HCT116 (cell line): ENCODE results near the gene ATP8B4. TPM values are rescaled to one million over a fixed set of nuclear protein-coding genes. Genes with fewer than 3 reads are reported as not detected.

Source experiments
- ATAC-seq: fragments of 200-7000 bp; cut with Tn5 transposase; 2 replicates; pipeline ENCODE4 v1.9.1; 2020; ENCODE audit warnings: mild to moderate bottlenecking, moderate library complexity
- BruUV-seq: library from RNA; stranded (reverse); fragments of 400-500 nt; replicated peaks from 2 replicates; lab custom pipeline; 2021; lab: Mats Ljungman, UMichigan
- CTCF ChIA-PET: fragments of 300-600 bp; sonication (Branson Sonifier 250); formaldehyde crosslinking; loops from one replicate; lab custom pipeline; 2021; ENCODE audit warnings: antibody characterized with exemption; lab: Charles Lee
- POLR2A ChIA-PET: fragments of 300-600, 350-600 bp; sonication (Branson Sonifier 250); formaldehyde crosslinking; loops from one replicate; lab custom pipeline; 2021; ENCODE audit warnings: antibody characterized with exemption; lab: Charles Lee
- RAD21 ChIA-PET, 2 experiments: fragments of 300-600 bp; sonication (Branson Sonifier 250); formaldehyde crosslinking; loops; one replicate each; lab custom pipeline; 2023; ENCODE audit warnings: low total read pairs in 2 of 2; ENCODE audit not compliant: uncharacterized antibody in 2 of 2, unreplicated experiment in 2 of 2, low non-redundant PET in 1 of 2; lab: Charles Lee
- DNase-seq: peaks from one replicate; pipeline ENCODE4 v3.0.0-alpha.2; 2010; ENCODE audit warnings: low read depth, low spot score
- H2AFZ ChIP-seq: fragments of 200-600 bp; shearing (Covaris generic), sonication (generic); 2 replicates; pipeline ENCODE4 v1.6.1; 2017; ENCODE audit warnings: low read depth, mixed run types, mixed read lengths, antibody characterized with exemption, low read length; ENCODE audit not compliant: poor library complexity, severe bottlenecking
- H3K27ac ChIP-seq: 2 replicates; pipeline ENCODE4 v1.5.1; 2012; ENCODE audit warnings: low read depth, low read length
- H3K27me3 ChIP-seq: fragments of 200-600 bp; sonication (generic); 2 replicates; pipeline ENCODE4 v1.6.1; 2016; ENCODE audit warnings: mixed run types, low read length, mixed read lengths; ENCODE audit not compliant: insufficient read depth
- H3K36me3 ChIP-seq, 2 experiments: fragments of 200-500 bp in 1 of 2; fragments of 200-600 bp in 1 of 2; sonication (Bioruptor generic) in 1 of 2; sonication (generic) in 1 of 2; 2 replicates each; pipeline versions ENCODE4 v1.5.1 to v1.6.1; 2014 to 2016; ENCODE audit warnings: low read length in 2 of 2, inconsistent platforms in 1 of 2, mixed read lengths in 1 of 2, mixed run types in 1 of 2; ENCODE audit not compliant: insufficient read depth in 2 of 2, control insufficient read depth in 1 of 2
- H3K4me1 ChIP-seq, 2 experiments: fragments of 200-600 bp in 1 of 2; sonication (generic) in 1 of 2; 2 replicates each; pipeline versions ENCODE4 v1.5.1 to v1.6.1; 2012 to 2017; ENCODE audit warnings: low read length in 2 of 2, inconsistent platforms in 1 of 2, mild to moderate bottlenecking in 1 of 2, mixed read lengths in 1 of 2, mixed run types in 1 of 2, moderate library complexity in 1 of 2; ENCODE audit not compliant: insufficient read depth in 2 of 2, control insufficient read depth in 1 of 2
- H3K4me2 ChIP-seq: fragments of 200-600 bp; sonication (generic); 2 replicates; pipeline ENCODE4 v1.6.1; 2017; ENCODE audit warnings: mixed run types, low read length, mixed read lengths
- H3K4me3 ChIP-seq, 2 experiments: fragments of 200-600 bp in 1 of 2; sonication (generic) in 1 of 2; replicated peaks in 1 of 2; 2 replicates each; pipeline ENCODE4 v1.5.1; 2011 to 2016; ENCODE audit warnings: low read length in 2 of 2, control low read depth in 1 of 2, low read depth in 1 of 2, mild to moderate bottlenecking in 1 of 2, mixed read lengths in 1 of 2, mixed run types in 1 of 2
- H3K79me2 ChIP-seq: fragments of 200-600 bp; sonication (generic); 2 replicates; pipeline ENCODE4 v1.6.1; 2017; ENCODE audit warnings: mild to moderate bottlenecking, mixed run types, low read length, moderate library complexity, mixed read lengths; ENCODE audit not compliant: insufficient read depth
- H3K9ac ChIP-seq: fragments of 200-600 bp; sonication (generic); 2 replicates; pipeline ENCODE4 v1.6.1; 2016; ENCODE audit warnings: low read length, mixed read lengths
- H3K9me2 ChIP-seq: fragments of 200-600 bp; sonication (generic), shearing (Covaris generic); 2 replicates; pipeline ENCODE4 v1.6.1; 2017; ENCODE audit warnings: mixed run types, mild to moderate bottlenecking, moderate library complexity; ENCODE audit not compliant: insufficient read depth
- H3K9me3 ChIP-seq, 2 experiments: fragments of 200-500 bp in 1 of 2; fragments of 200-600 bp in 1 of 2; sonication (Bioruptor generic) in 1 of 2; sonication (generic) in 1 of 2; 2 replicates each; pipeline ENCODE4 v1.6.1; 2014 to 2017; ENCODE audit warnings: low read length in 2 of 2, mixed read lengths in 2 of 2, inconsistent platforms in 1 of 2, low read depth in 1 of 2, mild to moderate bottlenecking in 1 of 2, mixed run types in 1 of 2, moderate library complexity in 1 of 2; ENCODE audit not compliant: control insufficient read depth in 1 of 2, insufficient read depth in 1 of 2
- H4K20me1 ChIP-seq: fragments of 200-600 bp; sonication (generic), shearing (Covaris generic); 2 replicates; pipeline ENCODE4 v1.6.1; 2017; ENCODE audit warnings: mixed run types, mild to moderate bottlenecking, moderate library complexity; ENCODE audit not compliant: insufficient read depth
- ATF3 ChIP-seq: IDR thresholded peaks from 2 replicates; pipeline ENCODE4 v1.6.1; 2012
- CBX3 ChIP-seq: IDR thresholded peaks from 2 replicates; pipeline ENCODE4 v1.6.1; 2012; ENCODE audit warnings: low read depth
- CEBPB ChIP-seq: IDR thresholded peaks from 2 replicates; pipeline ENCODE4 v1.6.1; 2012; ENCODE audit warnings: low read depth
- ELF1 ChIP-seq: IDR thresholded peaks from 2 replicates; pipeline ENCODE4 v1.6.1; 2012; ENCODE audit warnings: low read depth, borderline replicate concordance
- EZH2 ChIP-seq: fragments of 200-600 bp; sonication (generic); IDR thresholded peaks from 2 replicates; pipeline ENCODE4 v1.6.1; 2017; ENCODE audit warnings: antibody characterized with exemption, mixed run types
- EZH2phosphoT487 ChIP-seq: fragments of 200-600 bp; IDR thresholded peaks from 2 replicates; pipeline ENCODE4 v1.6.1; 2018; ENCODE audit warnings: antibody characterized with exemption, borderline replicate concordance
- MAX ChIP-seq: IDR thresholded peaks from 2 replicates; pipeline ENCODE4 v1.6.1; 2012
- POLR2AphosphoS5 ChIP-seq: IDR thresholded peaks from 2 replicates; pipeline ENCODE4 v1.6.1; 2011; ENCODE audit warnings: mild to moderate bottlenecking, low read depth, low read length, moderate library complexity
- RAD21 ChIP-seq: IDR thresholded peaks from 2 replicates; pipeline ENCODE4 v1.6.1; 2012; ENCODE audit warnings: low read depth, mild to moderate bottlenecking
- SIN3A ChIP-seq: IDR thresholded peaks from 2 replicates; pipeline ENCODE4 v1.6.1; 2012; ENCODE audit warnings: low read depth
- SP1 ChIP-seq: IDR thresholded peaks from 2 replicates; pipeline ENCODE4 v1.6.1; 2012; ENCODE audit warnings: low read depth
- TCF7L2 ChIP-seq: IDR thresholded peaks from 2 replicates; pipeline ENCODE4 v1.7.0; 2011; ENCODE audit warnings: borderline replicate concordance, inconsistent platforms; ENCODE audit not compliant: insufficient read depth, insufficient read length; ENCODE audit errors: extremely low read depth
- YY1 ChIP-seq: IDR thresholded peaks from 2 replicates; pipeline ENCODE4 v1.6.1; 2011; ENCODE audit warnings: low read length, low read depth, moderate library complexity, mild to moderate bottlenecking; ENCODE audit not compliant: insufficient replicate concordance; ENCODE audit errors: extremely low read depth
- ZFX ChIP-seq: fragments of 450-650 bp; IDR thresholded peaks from 2 replicates; pipeline ENCODE4 v1.6.1; 2017
- ZNF274 ChIP-seq: fragments of 200-500 bp; sonication (Bioruptor generic); IDR thresholded peaks from 2 replicates; pipeline ENCODE4 v1.6.1; 2014; ENCODE audit warnings: mild to moderate bottlenecking, low read depth, low read length, inconsistent platforms
- intact Hi-C: fragments of 100-400 bp; cut with micrococcal nuclease; formaldehyde crosslinking; loops from 2 replicates; pipeline ENCODE4 v1.10.0; 2022
- total RNA-seq: library from RNA; stranded (reverse); gene quantifications from one replicate; pipeline ENCODE4 v1.2.1, GENCODE V29; 2021; ENCODE audit not compliant: unreplicated experiment
- TF ChIP-seq, protein P1 (sequence below): IDR thresholded peaks from 2 replicates; pipeline ENCODE4 v1.6.1; 2012; ENCODE audit warnings: low read depth

ATP8B4 gene
- total RNA-seq, 1 experiment from 2014 or later: 0.25 TPM

DNA sequence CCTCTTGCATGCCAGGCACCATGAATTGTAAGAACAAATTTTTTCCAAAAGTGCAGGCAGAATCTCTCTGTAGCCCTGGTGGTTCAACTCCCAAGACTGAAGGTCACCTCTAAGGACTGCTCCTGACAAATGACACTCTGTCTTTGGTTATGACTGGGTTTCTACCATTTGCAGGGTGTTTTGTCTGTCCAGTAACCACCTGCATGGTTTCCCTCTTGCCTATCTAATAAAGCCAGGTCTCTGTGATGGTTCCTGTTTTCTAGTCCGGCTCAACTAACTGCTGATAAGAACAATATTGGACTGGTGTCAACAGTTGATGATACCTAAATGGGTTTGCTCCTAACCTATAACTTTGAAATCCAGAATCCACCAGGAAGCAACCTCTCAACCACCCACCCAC lies 43.7 kb downstream of the ATP8B4 start:
- intact Hi-C loops: no loop called here
- no peak overlapping the region for H3K4me2 ChIP-seq
- no peaks in the 10 kb centered on the region for H3K79me2 ChIP-seq
- H3K27me3 ChIP-seq: no peaks in the 10 kb centered on the region
- no peaks in the 10 kb centered on the region for H3K4me1 ChIP-seq
- no peak for DNase-seq
- POLR2A ChIA-PET: no interaction called here
- no peaks in the 10 kb centered on the region for H3K9me3 ChIP-seq
- no TSS peak for BruUV-seq
- TF ChIP-seq ELF1: no peak
- no peak for TF ChIP-seq RAD21
- no peak for TF ChIP-seq EZH2phosphoT487
- TF ChIP-seq MAX: no peak
- no peak for TF ChIP-seq EZH2
- H3K9ac ChIP-seq: no peak overlapping the region
- H3K9me2 ChIP-seq: no peaks in the 10 kb centered on the region
- no peaks in the 10 kb centered on the region for H4K20me1 ChIP-seq
- CTCF ChIA-PET: no interaction called here
- no peak overlapping the region for H3K27ac ChIP-seq
- RAD21 ChIA-PET: no interaction called here
- ATAC-seq: no peak
- no peak overlapping the region for H2AFZ ChIP-seq
- H3K36me3 ChIP-seq: no peaks in the 10 kb centered on the region
- H3K4me3 ChIP-seq: no peak overlapping the region

DNA sequence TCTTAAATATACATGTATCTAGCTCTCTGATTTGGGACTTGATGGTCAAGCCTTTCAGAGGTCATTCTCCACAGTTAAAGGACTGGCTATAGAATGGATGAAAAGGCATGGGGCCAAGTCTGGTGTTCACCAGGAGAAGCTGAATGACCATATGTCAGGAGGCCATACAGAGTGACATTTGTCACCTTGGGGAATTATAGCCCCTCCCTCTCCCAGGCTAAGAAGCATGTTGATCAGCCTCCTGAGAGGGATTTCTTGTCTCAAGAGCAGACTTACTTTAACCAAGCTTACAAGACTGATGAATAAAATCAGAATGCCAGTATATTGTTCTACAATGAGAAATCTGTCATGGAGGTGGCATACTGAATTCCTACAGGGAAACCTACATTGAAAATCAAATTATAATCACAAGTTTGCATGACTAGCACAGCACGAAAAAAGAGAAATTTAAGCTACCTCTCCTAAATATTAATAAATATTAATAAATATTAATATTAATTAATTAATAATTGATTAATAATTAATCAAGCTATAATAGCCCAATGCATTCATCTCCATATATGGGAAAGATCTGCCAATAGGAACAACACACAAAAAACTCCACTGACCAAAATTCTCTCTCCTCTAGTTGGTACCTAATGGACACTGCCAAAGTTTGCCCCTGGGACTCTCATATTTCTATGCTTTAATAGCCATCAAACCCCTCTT lies 47.3 kb downstream of the ATP8B4 start:
- Histone ChIP-seq H3K9me3 (no peaks in the 10 kb centered on the region), H3K36me3 (no peaks in the 10 kb centered on the region), H3K4me3 (no peak overlapping the region), H3K27ac (no peak overlapping the region), H4K20me1 (no peaks in the 10 kb centered on the region), H3K9me2 (no peaks in the 10 kb centered on the region), H3K27me3 (no peaks in the 10 kb centered on the region), H3K79me2 (no peaks in the 10 kb centered on the region), H2AFZ (no peak overlapping the region), H3K9ac (no peak overlapping the region), H3K4me1 (no peaks in the 10 kb centered on the region), H3K4me2 (no peak overlapping the region)
- ChIA-PET CTCF (no interaction called here), RAD21 (no interaction called here), POLR2A (no interaction called here)
- no TSS peak for BruUV-seq
- no peak for DNase-seq
- ATAC-seq: no peak
- intact Hi-C loops: no loop called here
- TF ChIP-seq SIN3A (no peak), ZFX (no peak), YY1 (no peak), MAX (no peak), EZH2phosphoT487 (no peak), SP1 (no peak), POLR2AphosphoS5 (no peak), EZH2 (no peak), CBX3 (no peak), TCF7L2 (no peak), ZNF274 (no peak), ATF3 (no peak), CEBPB (no peak), ELF1 (no peak), RAD21 (no peak)
- TF ChIP-seq, protein P1, sequence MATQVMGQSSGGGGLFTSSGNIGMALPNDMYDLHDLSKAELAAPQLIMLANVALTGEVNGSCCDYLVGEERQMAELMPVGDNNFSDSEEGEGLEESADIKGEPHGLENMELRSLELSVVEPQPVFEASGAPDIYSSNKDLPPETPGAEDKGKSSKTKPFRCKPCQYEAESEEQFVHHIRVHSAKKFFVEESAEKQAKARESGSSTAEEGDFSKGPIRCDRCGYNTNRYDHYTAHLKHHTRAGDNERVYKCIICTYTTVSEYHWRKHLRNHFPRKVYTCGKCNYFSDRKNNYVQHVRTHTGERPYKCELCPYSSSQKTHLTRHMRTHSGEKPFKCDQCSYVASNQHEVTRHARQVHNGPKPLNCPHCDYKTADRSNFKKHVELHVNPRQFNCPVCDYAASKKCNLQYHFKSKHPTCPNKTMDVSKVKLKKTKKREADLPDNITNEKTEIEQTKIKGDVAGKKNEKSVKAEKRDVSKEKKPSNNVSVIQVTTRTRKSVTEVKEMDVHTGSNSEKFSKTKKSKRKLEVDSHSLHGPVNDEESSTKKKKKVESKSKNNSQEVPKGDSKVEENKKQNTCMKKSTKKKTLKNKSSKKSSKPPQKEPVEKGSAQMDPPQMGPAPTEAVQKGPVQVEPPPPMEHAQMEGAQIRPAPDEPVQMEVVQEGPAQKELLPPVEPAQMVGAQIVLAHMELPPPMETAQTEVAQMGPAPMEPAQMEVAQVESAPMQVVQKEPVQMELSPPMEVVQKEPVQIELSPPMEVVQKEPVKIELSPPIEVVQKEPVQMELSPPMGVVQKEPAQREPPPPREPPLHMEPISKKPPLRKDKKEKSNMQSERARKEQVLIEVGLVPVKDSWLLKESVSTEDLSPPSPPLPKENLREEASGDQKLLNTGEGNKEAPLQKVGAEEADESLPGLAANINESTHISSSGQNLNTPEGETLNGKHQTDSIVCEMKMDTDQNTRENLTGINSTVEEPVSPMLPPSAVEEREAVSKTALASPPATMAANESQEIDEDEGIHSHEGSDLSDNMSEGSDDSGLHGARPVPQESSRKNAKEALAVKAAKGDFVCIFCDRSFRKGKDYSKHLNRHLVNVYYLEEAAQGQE: no peak
